Small intestine (tissue), 7 donors: Measurements from ENCODE around the gene CLDN9. TPM values are rescaled to one million over a fixed set of nuclear protein-coding genes. Genes with fewer than 3 reads are reported as not detected.

Experiments
- DNase-seq, 2 donors: peaks; one replicate each; pipeline versions ENCODE4 v3.0.0 to v3.0.0-alpha.2; 2013
- FAIRE-seq: peaks from 2 replicates; lab custom pipeline; 2012; peaks lifted over from hg19 to GRCh38; lab: Jason Lieb, UNC
- H3K27ac ChIP-seq, 3 donors: one replicate each; pipeline ENCODE4 v1.5.1; 2013; ENCODE audit warnings: low read length in 2 of 3, mild to moderate bottlenecking in 2 of 3, control low read depth in 1 of 3, inconsistent platforms in 1 of 3, low read depth in 1 of 3, moderate library complexity in 1 of 3
- H3K27me3 ChIP-seq, 3 donors: one replicate each; pipeline ENCODE4 v1.6.1; 2013; ENCODE audit warnings: low read length in 3 of 3, inconsistent platforms in 1 of 3; ENCODE audit not compliant: control insufficient read depth in 3 of 3, insufficient read depth in 3 of 3
- H3K36me3 ChIP-seq, 3 donors: one replicate each; pipeline ENCODE4 v1.6.1; 2013; ENCODE audit warnings: low read length in 3 of 3, inconsistent platforms in 1 of 3, low read depth in 1 of 3, mild to moderate bottlenecking in 1 of 3, moderate library complexity in 1 of 3; ENCODE audit not compliant: control insufficient read depth in 3 of 3, insufficient read depth in 2 of 3
- H3K4me1 ChIP-seq, 3 donors: one replicate each; pipeline ENCODE4 v1.6.1; 2013; ENCODE audit warnings: low read length in 2 of 3, inconsistent platforms in 1 of 3, low read depth in 1 of 3, mild to moderate bottlenecking in 1 of 3, moderate library complexity in 1 of 3; ENCODE audit not compliant: control insufficient read depth in 3 of 3, insufficient read depth in 2 of 3
- H3K4me3 ChIP-seq, 3 donors: one replicate each; pipeline ENCODE4 v1.5.1; 2013; ENCODE audit warnings: low read length in 3 of 3, control low read depth in 1 of 3, inconsistent platforms in 1 of 3, low read depth in 1 of 3, mild to moderate bottlenecking in 1 of 3, moderate library complexity in 1 of 3
- H3K9me3 ChIP-seq, 2 donors: one replicate each; pipeline ENCODE4 v1.6.1; 2013; ENCODE audit warnings: low read depth in 1 of 2, low read length in 1 of 2; ENCODE audit not compliant: control insufficient read depth in 2 of 2, insufficient read depth in 1 of 2
- WGBS, 3 donors: extraction: QIAGEN DNeasy Blood & Tissue Kit; methylation state at CpG; one replicate each; pipeline ENCODE4 v1.1.7; 2013; 5-methylcytosine and 5-hydroxymethylcytosine counted together
- polyA plus RNA-seq, 4 donors: library from polyadenylated mRNA; stranded (reverse) in 3 of 4; unstranded in 1 of 4; fragments of 200-250 nt in 3 of 4; fragments of 120-200 nt in 1 of 4; gene quantifications; one replicate each; pipeline versions ENCODE4 v1.2.1 to v1.2.3, GENCODE V29; 2013
- donor health status: healthy with polysubstance abuse.
- donor health status: control.
- donor health status: control.
- donor health status: Bipolar disorder and iron deficiency.
- donor health status: healthy.

CLDN9 gene
- polyA plus RNA-seq, 4 donors, result 0.76 to 2.7 (median 0.99) TPM

DNA sequence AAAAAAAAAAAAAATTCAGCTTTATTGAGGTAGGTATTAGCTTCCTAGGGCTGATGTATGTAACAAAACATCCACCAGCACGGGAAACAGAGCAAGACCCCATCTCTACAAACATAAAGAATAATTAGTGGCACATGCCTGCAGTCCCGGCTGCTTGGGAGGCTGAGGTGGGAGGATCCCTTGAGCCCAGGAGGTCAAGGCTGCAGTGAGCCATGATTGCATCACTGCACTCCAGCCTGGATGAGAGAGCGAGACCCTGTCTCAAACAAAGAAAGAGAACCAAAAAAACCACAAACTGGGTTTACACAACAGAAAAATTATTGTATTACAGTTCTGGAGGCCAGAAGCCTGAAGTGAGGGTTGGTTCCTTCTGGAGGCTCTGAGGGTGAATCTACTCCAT lies 29.7 kb downstream of the CLDN9 start:
- DNase-seq, result no peak
- H3K36me3 ChIP-seq, result no peaks in the 10 kb centered on the region
- peaks cover 0 to 2% of the 10 kb centered on the region in 2 donors for H3K9me3 ChIP-seq
- H3K27me3 ChIP-seq, result peaks cover 0 to 62% (median 28%) of the 10 kb centered on the region in 3 donors
- WGBS, 3 donors, result 86 to 90% (median 86%) methylated on average over 3 of the region's 3 CpGs
- H3K4me3 ChIP-seq, result no peak overlapping the region
- no peak for FAIRE-seq
- peaks cover 0 to 21% (median 3%) of the 10 kb centered on the region in 3 donors for H3K4me1 ChIP-seq
- no peak overlapping the region for H3K27ac ChIP-seq

DNA sequence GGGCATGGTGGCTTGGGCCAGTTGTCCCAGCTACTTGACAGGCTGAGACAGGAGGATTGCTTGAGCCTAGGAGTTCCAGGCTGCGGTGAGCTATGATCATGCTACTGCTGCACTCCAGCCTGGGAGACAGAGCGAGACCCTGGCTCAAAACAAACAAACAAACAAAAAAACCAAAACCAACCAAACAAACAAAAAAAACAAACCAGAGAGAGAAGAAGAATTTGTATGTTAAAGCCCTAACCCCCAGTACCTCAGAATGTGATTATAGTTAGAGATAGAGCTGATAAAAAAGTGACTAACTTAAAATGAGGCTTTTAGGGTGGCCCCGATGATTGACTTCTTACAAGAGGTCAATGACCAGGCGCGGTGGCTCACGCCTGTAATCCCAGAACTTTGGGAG lies 32.0 kb downstream of the CLDN9 start:
- 76 to 88% (median 83%) methylated on average over 6 of the region's 6 CpGs for WGBS, 3 donors
- Histone ChIP-seq H3K4me1 (peaks cover 0 to 7% (median 3%) of the 10 kb centered on the region in 3 donors), H3K4me3 (no peak overlapping the region), H3K9me3 (peaks cover 0 to 2% of the 10 kb centered on the region in 2 donors), H3K27me3 (peaks cover 0 to 79% (median 17%) of the 10 kb centered on the region in 3 donors), H3K27ac (no peak overlapping the region), H3K36me3 (no peaks in the 10 kb centered on the region)
- DNase-seq, result no peak
- no peak for FAIRE-seq

DNA sequence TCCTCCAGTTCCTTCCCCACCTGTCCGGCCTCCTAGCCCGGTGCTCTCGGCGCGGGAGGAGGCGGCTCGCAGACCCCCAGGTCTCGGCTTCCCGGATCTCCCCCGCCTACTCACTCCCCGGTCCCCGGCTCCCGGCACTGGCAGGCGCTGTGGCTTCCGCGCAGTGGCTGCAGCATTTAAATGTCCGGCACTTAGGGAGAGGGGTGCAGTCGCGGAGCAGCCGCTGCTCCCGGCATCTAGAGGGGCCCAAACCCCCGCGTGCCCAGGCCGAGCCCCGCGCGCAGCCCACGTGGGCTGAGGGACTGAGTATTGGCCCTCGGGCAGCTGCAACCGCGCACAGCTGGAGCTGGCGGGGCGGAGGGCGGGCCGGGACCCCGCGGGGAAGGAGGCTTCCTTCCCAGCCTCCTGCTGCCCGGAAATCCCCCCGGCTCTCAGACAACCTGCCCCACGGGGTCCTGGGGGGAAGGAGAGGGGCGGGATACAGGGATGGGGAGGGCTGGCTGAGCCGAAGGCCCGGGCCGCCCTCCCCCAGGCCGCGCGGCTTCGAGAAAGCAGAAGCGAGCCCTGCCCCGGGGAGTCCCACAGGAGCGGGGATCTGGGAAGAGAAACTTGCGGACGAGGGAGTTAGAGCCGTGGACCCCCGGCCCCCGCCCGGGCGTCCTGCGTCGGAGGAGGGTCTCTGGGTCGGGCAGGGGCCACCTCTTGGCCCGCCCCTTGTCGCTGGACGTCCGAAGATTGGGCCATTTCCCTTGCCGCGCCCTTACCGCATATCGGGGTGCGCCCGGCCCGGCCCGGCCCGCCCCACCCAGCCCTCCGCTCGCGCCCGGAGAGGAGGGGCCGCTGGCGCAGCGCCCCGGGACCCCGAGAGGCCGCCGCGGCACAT lies 33.3 kb downstream of the CLDN9 start, which contains the start of gene MMP25:
Gene MMP25 (plus strand): TSS at position 804 of the 883 bp plus-strand sequence. CDS start 357 bp downstream, outside the sequence.
- Histone ChIP-seq H3K27me3 (peaks cover 0 to 92% (median 12%) of the 10 kb centered on the region in 3 donors), H3K4me1 (peaks cover 0 to 7% (median 3%) of the 10 kb centered on the region in 3 donors), H3K9me3 (peaks cover 0 to 2% of the 10 kb centered on the region in 2 donors), H3K4me3 (peak within 1 kb of the TSS in 2 of 3 donors; percentile 30 to 43), H3K27ac (no peak within 1 kb of the TSS), H3K36me3 (no peaks in the 10 kb centered on the region)
- no peak for FAIRE-seq
- 0 to 1% (median 1%) methylated on average over 55 to 86 of the region's 86 CpGs for WGBS, 3 donors
- DNase-seq, result peak in 1 of 2 donors; percentile 48

DNA sequence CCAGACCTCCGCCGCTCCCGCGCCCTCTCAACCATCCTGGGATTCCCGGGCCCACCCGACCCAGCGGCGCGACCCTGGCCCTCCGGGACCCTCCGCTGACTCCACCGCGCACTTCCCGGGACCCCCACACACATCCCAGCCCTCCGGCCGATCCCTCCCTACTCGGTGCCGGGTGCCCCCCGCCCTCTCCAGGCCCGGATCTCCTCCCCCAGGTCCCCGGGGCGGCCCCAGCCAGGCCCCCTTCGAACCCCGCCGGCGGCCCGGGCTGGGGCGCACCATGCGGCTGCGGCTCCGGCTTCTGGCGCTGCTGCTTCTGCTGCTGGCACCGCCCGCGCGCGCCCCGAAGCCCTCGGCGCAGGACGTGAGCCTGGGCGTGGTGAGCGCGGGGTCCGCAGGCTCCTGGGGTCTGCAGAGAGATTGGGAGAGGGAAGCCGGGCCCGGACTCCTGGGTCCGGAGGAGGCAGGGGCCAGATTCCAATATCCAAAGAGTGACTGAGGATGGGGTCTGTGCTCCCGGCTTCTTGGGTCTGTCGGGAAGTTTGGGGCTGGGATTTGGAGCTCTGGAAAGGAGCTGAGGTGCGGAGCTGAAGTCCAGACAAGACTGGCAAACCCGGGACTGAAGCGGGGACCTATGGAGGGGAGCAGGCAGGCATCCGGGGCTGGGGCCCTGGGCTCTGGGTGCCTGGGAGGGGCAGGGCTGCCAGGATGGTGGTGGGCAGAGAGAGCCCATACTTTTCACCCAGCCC lies 34.1 kb downstream of the CLDN9 start:
- H3K36me3 ChIP-seq, result no peaks in the 10 kb centered on the region
- H3K9me3 ChIP-seq, result peaks cover 0 to 2% of the 10 kb centered on the region in 2 donors
- FAIRE-seq (no peak), DNase-seq (no peak)
- peak overlapping the region in 1 of 3 donors; percentile 43 for H3K4me3 ChIP-seq
- no peak overlapping the region for H3K27ac ChIP-seq
- peaks cover 0 to 7% (median 3%) of the 10 kb centered on the region in 3 donors for H3K4me1 ChIP-seq
- peaks cover 0 to 93% (median 12%) of the 10 kb centered on the region in 3 donors for H3K27me3 ChIP-seq
- WGBS, 3 donors, result 2% methylated on average over 41 to 54 of the region's 54 CpGs

DNA sequence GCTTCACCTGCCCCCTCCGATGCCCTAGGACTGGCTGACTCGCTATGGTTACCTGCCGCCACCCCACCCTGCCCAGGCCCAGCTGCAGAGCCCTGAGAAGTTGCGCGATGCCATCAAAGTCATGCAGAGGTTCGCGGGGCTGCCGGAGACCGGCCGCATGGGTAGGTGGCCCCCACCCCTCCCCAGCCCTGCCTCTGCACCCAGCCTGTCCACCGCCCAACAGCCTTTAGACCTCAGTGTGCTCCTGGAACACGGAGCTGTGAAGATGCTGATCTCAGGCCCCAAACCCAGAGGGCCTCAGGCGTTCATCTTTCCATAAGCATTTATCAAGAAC lies 34.6 kb downstream of the CLDN9 start:
- no peak for DNase-seq
- no peaks in the 10 kb centered on the region for H3K36me3 ChIP-seq
- 7 to 16% (median 13%) methylated on average over 10 to 13 of the region's 13 CpGs for WGBS, 3 donors
- H3K27me3 ChIP-seq, result peaks cover 0 to 87% (median 12%) of the 10 kb centered on the region in 3 donors
- no peak for FAIRE-seq
- H3K4me1 ChIP-seq, result peaks cover 0 to 7% (median 3%) of the 10 kb centered on the region in 3 donors
- no peak overlapping the region for H3K4me3 ChIP-seq
- H3K9me3 ChIP-seq, result peaks cover 0 to 2% of the 10 kb centered on the region in 2 donors
- H3K27ac ChIP-seq, result no peak overlapping the region

DNA sequence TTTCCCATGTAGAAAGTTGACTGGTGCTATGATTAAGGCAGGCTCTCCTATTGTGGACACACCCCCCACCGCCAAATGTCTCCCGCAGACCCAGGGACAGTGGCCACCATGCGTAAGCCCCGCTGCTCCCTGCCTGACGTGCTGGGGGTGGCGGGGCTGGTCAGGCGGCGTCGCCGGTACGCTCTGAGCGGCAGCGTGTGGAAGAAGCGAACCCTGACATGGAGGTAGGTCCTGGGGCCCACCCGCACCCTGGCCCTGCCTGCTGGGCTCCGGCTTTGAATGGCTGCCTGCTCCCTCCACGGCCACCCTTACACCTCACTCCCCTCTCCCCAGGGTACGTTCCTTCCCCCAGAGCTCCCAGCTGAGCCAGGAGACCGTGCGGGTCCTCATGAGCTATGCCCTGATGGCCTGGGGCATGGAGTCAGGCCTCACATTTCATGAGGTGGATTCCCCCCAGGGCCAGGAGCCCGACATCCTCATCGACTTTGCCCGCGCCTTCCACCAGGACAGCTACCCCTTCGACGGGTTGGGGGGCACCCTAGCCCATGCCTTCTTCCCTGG lies 37.3 kb downstream of the CLDN9 start:
- peaks cover 0 to 66% (median 6%) of the 10 kb centered on the region in 3 donors for H3K27me3 ChIP-seq
- DNase-seq, result no peak
- 81 to 83% (median 82%) methylated on average over 21 to 26 of the region's 26 CpGs for WGBS, 3 donors
- peaks cover 0 to 7% (median 3%) of the 10 kb centered on the region in 3 donors for H3K4me1 ChIP-seq
- no peak overlapping the region for H3K27ac ChIP-seq
- H3K4me3 ChIP-seq, result no peak overlapping the region
- H3K9me3 ChIP-seq, result no peaks in the 10 kb centered on the region
- peaks cover 0 to 7% (median 0%) of the 10 kb centered on the region in 3 donors for H3K36me3 ChIP-seq
- FAIRE-seq, result no peak

DNA sequence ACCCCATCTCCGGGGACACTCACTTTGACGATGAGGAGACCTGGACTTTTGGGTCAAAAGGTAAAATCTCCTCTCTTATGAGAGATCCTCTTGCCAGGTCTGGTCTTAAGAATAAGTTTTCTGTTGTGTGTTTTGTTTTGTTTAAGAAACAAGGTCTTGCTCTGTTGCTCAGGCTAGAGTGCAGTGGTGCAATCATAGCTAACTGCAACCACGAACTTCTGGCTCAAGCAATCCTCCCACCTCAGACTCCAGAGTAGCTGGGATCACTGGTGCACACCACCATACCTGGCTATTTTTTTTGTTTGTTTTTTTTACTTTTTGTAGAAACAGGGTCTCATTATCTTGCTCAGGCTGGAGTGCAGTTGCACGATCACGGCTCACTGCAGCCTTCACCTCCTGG lies 37.8 kb downstream of the CLDN9 start:
- DNase-seq (no peak), FAIRE-seq (no peak)
- WGBS, 3 donors, result 53 to 70% (median 54%) methylated on average over 5 of the region's 5 CpGs
- Histone ChIP-seq H3K4me3 (no peak overlapping the region), H3K27me3 (peaks cover 0 to 61% (median 3%) of the 10 kb centered on the region in 3 donors), H3K27ac (no peak overlapping the region), H3K4me1 (peaks cover 0 to 7% (median 3%) of the 10 kb centered on the region in 3 donors), H3K36me3 (peaks cover 0 to 11% (median 0%) of the 10 kb centered on the region in 3 donors), H3K9me3 (no peaks in the 10 kb centered on the region)

DNA sequence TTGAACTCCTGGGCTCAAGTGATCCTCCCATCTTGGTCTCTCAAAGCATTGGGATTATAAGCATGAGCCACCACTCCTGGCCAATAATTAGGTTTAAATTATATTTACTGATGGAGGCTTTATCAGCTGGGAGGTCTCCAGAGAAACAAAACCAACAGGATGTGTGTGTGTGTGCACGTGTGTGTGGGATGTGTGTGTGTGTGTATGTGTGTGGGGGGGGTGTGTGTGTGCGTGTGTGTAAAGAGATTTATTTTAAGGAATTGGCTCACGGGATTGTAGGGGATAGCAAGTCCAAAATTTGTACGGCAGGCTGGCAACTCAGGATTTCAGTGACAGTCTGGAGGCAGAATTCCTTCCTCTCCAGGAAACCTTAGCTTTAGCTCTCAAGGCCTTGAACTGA lies 38.3 kb downstream of the CLDN9 start:
- FAIRE-seq, result no peak
- WGBS, 3 donors, result 21 to 35% (median 34%) methylated on average over 4 of the region's 4 CpGs
- H3K36me3 ChIP-seq, result peaks cover 0 to 11% (median 0%) of the 10 kb centered on the region in 3 donors
- DNase-seq, result no peak
- H3K27ac ChIP-seq, result no peak overlapping the region
- no peaks in the 10 kb centered on the region for H3K9me3 ChIP-seq
- no peak overlapping the region for H3K4me3 ChIP-seq
- H3K27me3 ChIP-seq, result peaks cover 0 to 56% (median 3%) of the 10 kb centered on the region in 3 donors
- peaks cover 0 to 3% (median 2%) of the 10 kb centered on the region in 3 donors for H3K4me1 ChIP-seq
